Endothelial cell of umbilical vein (primary cell): ENCODE data around the gene ARHGEF10L. TPM values are rescaled to one million over a fixed set of nuclear protein-coding genes. Genes with fewer than 3 reads are reported as not detected.

ENCODE experiments used
- BruUV-seq: library from RNA; stranded (reverse); fragments of 400-500 nt; replicated peaks from 2 replicates; lab custom pipeline; 2021; lab: Mats Ljungman, UMichigan
- CTCF ChIA-PET: fragments of 300-600, 350-600 bp; sonication (Branson Sonifier 250); formaldehyde crosslinking; loops from one replicate; lab custom pipeline; 2021; ENCODE audit warnings: antibody characterized with exemption, inconsistent platforms; lab: Charles Lee
- POLR2A ChIA-PET: fragments of 300-600, 350-600 bp; sonication (Branson Sonifier 250); formaldehyde crosslinking; loops from one replicate; lab custom pipeline; 2021; ENCODE audit warnings: antibody characterized with exemption, inconsistent platforms; lab: Charles Lee
- DNase-seq: peaks from one replicate; pipeline ENCODE4 v3.0.0-alpha.2; 2011; ENCODE audit warnings: low read depth, low spot score
- FAIRE-seq: peaks from 2 replicates; lab custom pipeline; 2011; peaks lifted over from hg19 to GRCh38; lab: Jason Lieb, UNC
- H2AFZ ChIP-seq: 2 replicates; pipeline ENCODE4 v1.6.0; 2012; ENCODE audit warnings: low read depth, low read length, control low read depth, inconsistent platforms
- H3K27ac ChIP-seq: 2 replicates; pipeline ENCODE4 v1.5.1; 2011; ENCODE audit warnings: low read depth, mild to moderate bottlenecking, control low read depth, low read length, moderate library complexity; ENCODE audit not compliant: insufficient read depth
- H3K27me3 ChIP-seq, 2 experiments: 2 replicates each; pipeline versions ENCODE4 v1.6.0 to v1.6.1; 2011; ENCODE audit warnings: low read length in 2 of 2, mixed read lengths in 1 of 2; ENCODE audit not compliant: control insufficient read depth in 2 of 2, insufficient read depth in 2 of 2
- H3K36me3 ChIP-seq, 2 experiments: 2 replicates in 1 of 2; 3 replicates in 1 of 2; pipeline ENCODE4 v1.5.1; 2011; ENCODE audit warnings: low read length in 2 of 2, mild to moderate bottlenecking in 1 of 2, moderate library complexity in 1 of 2; ENCODE audit not compliant: control insufficient read depth in 2 of 2, insufficient read depth in 2 of 2; ENCODE audit errors: extremely low read depth in 1 of 2
- H3K4me1 ChIP-seq: 3 replicates; pipeline ENCODE4 v1.5.1; 2011; ENCODE audit warnings: mild to moderate bottlenecking, low read length; ENCODE audit not compliant: control insufficient read depth, insufficient read depth; ENCODE audit errors: extremely low read depth
- H3K4me2 ChIP-seq: 2 replicates; pipeline ENCODE4 v1.6.1; 2011; ENCODE audit warnings: low read length, control low read depth, mixed read lengths; ENCODE audit not compliant: insufficient read depth
- H3K4me3 ChIP-seq, 3 experiments: fragments of 200-600 bp in 1 of 3; sonication (generic), shearing (Covaris generic) in 1 of 3; replicated peaks in 1 of 3; 2 replicates each; pipeline ENCODE4 v1.5.1; 2011 to 2016; ENCODE audit warnings: control low read depth in 3 of 3, low read length in 3 of 3, mild to moderate bottlenecking in 2 of 3, inconsistent platforms in 1 of 3, low read depth in 1 of 3, moderate library complexity in 1 of 3; ENCODE audit not compliant: insufficient read depth in 1 of 3
- H3K79me2 ChIP-seq: 2 replicates; pipeline ENCODE4 v1.6.0; 2012; ENCODE audit warnings: low read length, inconsistent platforms; ENCODE audit not compliant: control insufficient read depth, insufficient read depth
- H3K9ac ChIP-seq: replicated peaks from 2 replicates; pipeline ENCODE3; 2011; ENCODE audit warnings: low read length, control low read depth; ENCODE audit not compliant: insufficient read depth; ENCODE audit errors: extremely low read depth
- H3K9me1 ChIP-seq: replicated peaks from 3 replicates; pipeline ENCODE4 v1.6.0; 2011; ENCODE audit warnings: mild to moderate bottlenecking, low read length; ENCODE audit not compliant: control insufficient read depth, insufficient read depth; ENCODE audit errors: extremely low read depth
- H3K9me3 ChIP-seq: replicated peaks from 2 replicates; pipeline ENCODE4 v1.5.1; 2012; ENCODE audit warnings: low read length, inconsistent platforms; ENCODE audit not compliant: control insufficient read depth, insufficient read depth
- H4K20me1 ChIP-seq: replicated peaks from 2 replicates; pipeline ENCODE3; 2011; ENCODE audit warnings: mild to moderate bottlenecking, low read length; ENCODE audit not compliant: control insufficient read depth, insufficient read depth; ENCODE audit errors: extremely low read depth
- EZH2 ChIP-seq: IDR thresholded peaks from 2 replicates; pipeline ENCODE4 v1.6.1; 2012; ENCODE audit warnings: borderline replicate concordance, low read depth, mild to moderate bottlenecking, moderate library complexity, low read length, inconsistent platforms; ENCODE audit not compliant: severe bottlenecking
- FOS ChIP-seq: IDR thresholded peaks from 2 replicates; pipeline ENCODE4 v1.6.1; 2011; ENCODE audit warnings: mild to moderate bottlenecking, low read length, moderate library complexity, borderline replicate concordance; ENCODE audit not compliant: insufficient read depth
- GATA2 ChIP-seq: IDR thresholded peaks from 2 replicates; pipeline ENCODE4 v1.7.0; 2011; ENCODE audit warnings: low read depth, mild to moderate bottlenecking, moderate library complexity, mixed read lengths, low read length; ENCODE audit not compliant: insufficient read length, insufficient read depth
- JUN ChIP-seq: IDR thresholded peaks from 2 replicates; pipeline ENCODE4 v1.6.1; 2011; ENCODE audit warnings: borderline replicate concordance, low read depth; ENCODE audit not compliant: insufficient read length, insufficient read depth
- MYC ChIP-seq: IDR thresholded peaks from one replicate; pipeline ENCODE4 v1.6.1; 2011; ENCODE audit warnings: mild to moderate bottlenecking, low read depth, low read length
- POLR2A ChIP-seq: IDR thresholded peaks from 2 replicates; pipeline ENCODE4 v1.6.1; 2012; ENCODE audit warnings: low read depth, mild to moderate bottlenecking, control low read depth, low read length
- POLR2AphosphoS5 ChIP-seq: IDR thresholded peaks from 2 replicates; pipeline ENCODE4 v1.6.1; 2012; ENCODE audit warnings: low read depth, mild to moderate bottlenecking, control low read depth, low read length, moderate library complexity; ENCODE audit not compliant: insufficient read depth
- dilution Hi-C: fragments of 300-500 bp; cut with MboI; formaldehyde crosslinking; loops from one replicate; pipeline ENCODE4 v1.15.0; 2019; ENCODE audit warnings: low sequenced_read_pairs; ENCODE audit not compliant: extremely low pct_ligation_motif_present
- intact Hi-C: fragments of 100-400 bp; cut with micrococcal nuclease; formaldehyde crosslinking; loops from one replicate; pipeline ENCODE4 v1.10.0; 2022
- polyA plus RNA-seq, 4 experiments: library from polyadenylated mRNA; depleted of rRNA in 3 of 4; stranded (reverse) in 3 of 4; unstranded in 1 of 4; fragments of >200 nt; gene quantifications; 2 replicates each; pipeline versions ENCODE4 v1.2.1 to v1.2.3, GENCODE V29; 2011 to 2012; ENCODE audit warnings: missing spikeins in 1 of 4
- total RNA-seq: library from RNA; stranded (reverse); gene quantifications from 2 replicates; pipeline ENCODE4 v1.2.3, GENCODE V29; 2021
- TF ChIP-seq, protein P1 (sequence below): IDR thresholded peaks from 2 replicates; pipeline ENCODE4 v1.6.1; 2011; ENCODE audit not compliant: insufficient read depth, insufficient read length
- TF ChIP-seq, protein P2 (sequence below), 2 donors: IDR thresholded peaks; 1 replicate in 1 of 2; 2 replicates in 1 of 2; pipeline ENCODE4 v1.5.1; 2011; ENCODE audit warnings: low read length in 2 of 2, mild to moderate bottlenecking in 2 of 2, moderate library complexity in 2 of 2, control low read depth in 1 of 2, inconsistent platforms in 1 of 2, low read depth in 1 of 2; ENCODE audit not compliant: insufficient read depth in 1 of 2; ENCODE audit errors: extremely low read depth in 1 of 2

The ARHGEF10L gene
- total and polyA plus RNA-seq, 2 donors (not counting 3 experiments of a cell fraction or from before 2014, with no cell fraction given) = 1.9 to 5.2 TPM

DNA sequence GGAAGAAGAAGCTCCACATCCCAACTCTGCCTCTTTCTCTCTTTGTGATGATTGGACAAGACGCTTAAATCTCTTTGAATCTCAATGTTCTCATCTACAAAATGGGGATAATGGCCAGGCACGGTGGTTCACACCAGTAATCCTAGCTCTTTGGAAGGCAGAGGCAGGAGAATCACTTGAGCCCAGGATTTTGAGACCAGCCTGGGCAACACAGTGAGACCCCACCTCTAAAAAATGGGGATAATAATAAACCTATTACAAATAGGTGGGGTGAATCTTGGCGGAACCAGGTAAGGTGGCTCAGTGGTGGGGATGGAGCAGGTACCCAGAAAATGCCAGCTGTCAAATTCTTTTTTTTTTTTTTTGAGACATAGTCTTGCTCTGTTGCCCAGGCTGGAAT lies 29.4 kb upstream of the ARHGEF10L start:
- Histone ChIP-seq H3K4me3 (no peak overlapping the region), H3K4me2 (no peak overlapping the region), H3K27me3 (no peaks in the 10 kb centered on the region), H2AFZ (no peak overlapping the region), H3K36me3 (no peaks in the 10 kb centered on the region), H3K9me1 (no peaks in the 10 kb centered on the region), H3K9me3 (no peaks in the 10 kb centered on the region), H3K27ac (no peak overlapping the region), H4K20me1 (no peaks in the 10 kb centered on the region), H3K79me2 (no peaks in the 10 kb centered on the region), H3K4me1 (no peaks in the 10 kb centered on the region), H3K9ac (no peak overlapping the region)
- dilution Hi-C loops = no loop called here
- ChIA-PET POLR2A (no interaction called here), CTCF (interaction anchor here (5.3 to 7.7 kb wide), 2 partner anchors 8 to 97 kb away, joined by 26 to 52 read pairs; no protein-coding TSS in a partner anchor)
- no TSS peak for BruUV-seq
- FAIRE-seq = no peak
- intact Hi-C loops = no loop called here
- DNase-seq = no peak
- TF ChIP-seq, protein P1, sequence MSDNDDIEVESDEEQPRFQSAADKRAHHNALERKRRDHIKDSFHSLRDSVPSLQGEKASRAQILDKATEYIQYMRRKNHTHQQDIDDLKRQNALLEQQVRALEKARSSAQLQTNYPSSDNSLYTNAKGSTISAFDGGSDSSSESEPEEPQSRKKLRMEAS = no peak
- TF ChIP-seq FOS (no peak), POLR2A (no peak), EZH2 (no peak), GATA2 (no peak), JUN (no peak), MYC (no peak), POLR2AphosphoS5 (no peak)
- TF ChIP-seq, protein P2, sequence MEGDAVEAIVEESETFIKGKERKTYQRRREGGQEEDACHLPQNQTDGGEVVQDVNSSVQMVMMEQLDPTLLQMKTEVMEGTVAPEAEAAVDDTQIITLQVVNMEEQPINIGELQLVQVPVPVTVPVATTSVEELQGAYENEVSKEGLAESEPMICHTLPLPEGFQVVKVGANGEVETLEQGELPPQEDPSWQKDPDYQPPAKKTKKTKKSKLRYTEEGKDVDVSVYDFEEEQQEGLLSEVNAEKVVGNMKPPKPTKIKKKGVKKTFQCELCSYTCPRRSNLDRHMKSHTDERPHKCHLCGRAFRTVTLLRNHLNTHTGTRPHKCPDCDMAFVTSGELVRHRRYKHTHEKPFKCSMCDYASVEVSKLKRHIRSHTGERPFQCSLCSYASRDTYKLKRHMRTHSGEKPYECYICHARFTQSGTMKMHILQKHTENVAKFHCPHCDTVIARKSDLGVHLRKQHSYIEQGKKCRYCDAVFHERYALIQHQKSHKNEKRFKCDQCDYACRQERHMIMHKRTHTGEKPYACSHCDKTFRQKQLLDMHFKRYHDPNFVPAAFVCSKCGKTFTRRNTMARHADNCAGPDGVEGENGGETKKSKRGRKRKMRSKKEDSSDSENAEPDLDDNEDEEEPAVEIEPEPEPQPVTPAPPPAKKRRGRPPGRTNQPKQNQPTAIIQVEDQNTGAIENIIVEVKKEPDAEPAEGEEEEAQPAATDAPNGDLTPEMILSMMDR (IDR thresholded peaks at IDR 0.05; ENCODE audit: extremely low read depth in 1 of 2, insufficient read depth in 1 of 2, low read depth in 1 of 2, low read length in 2 of 2) = no peak
